H9 (cell line): ENCODE measurements around the gene IFNK. TPM values are rescaled to one million over a fixed set of nuclear protein-coding genes. Genes with fewer than 3 reads are reported as not detected.

ENCODE experiments used
- DNase-seq: peaks from one replicate; pipeline ENCODE4 v3.0.0-alpha.2; 2017
- H2AFZ ChIP-seq: one replicate; pipeline ENCODE4 v1.6.1; 2013; ENCODE audit warnings: mild to moderate bottlenecking, low read length, control low read depth, moderate library complexity
- H2AK5ac ChIP-seq: 2 replicates; pipeline ENCODE4 v1.6.1; 2013; ENCODE audit warnings: low read length, control low read depth, mixed read lengths; ENCODE audit not compliant: insufficient read length
- H2BK120ac ChIP-seq: one replicate; pipeline ENCODE4 v1.6.1; 2013; ENCODE audit warnings: low read depth, mild to moderate bottlenecking, low read length, control low read depth, inconsistent platforms; ENCODE audit not compliant: poor library complexity, severe bottlenecking
- H2BK12ac ChIP-seq: 2 replicates; pipeline ENCODE4 v1.6.1; 2013; ENCODE audit warnings: low read length, control low read depth, mixed read lengths, low read depth; ENCODE audit not compliant: insufficient read length
- H2BK15ac ChIP-seq: 2 replicates; pipeline ENCODE4 v1.6.1; 2013; ENCODE audit warnings: low read depth, low read length, control low read depth
- H2BK20ac ChIP-seq: one replicate; pipeline ENCODE4 v1.6.1; 2013; ENCODE audit warnings: low read depth, mild to moderate bottlenecking, low read length, control low read depth, inconsistent platforms; ENCODE audit not compliant: poor library complexity, severe bottlenecking
- H2BK5ac ChIP-seq: 2 replicates; pipeline ENCODE4 v1.6.1; 2013; ENCODE audit warnings: low read length, control low read depth, mixed read lengths; ENCODE audit not compliant: insufficient read length
- H3K14ac ChIP-seq: 2 replicates; pipeline ENCODE4 v1.6.1; 2013; ENCODE audit warnings: low read length, control low read depth; ENCODE audit not compliant: insufficient read depth
- H3K18ac ChIP-seq: 2 replicates; pipeline ENCODE4 v1.6.1; 2013; ENCODE audit warnings: low read depth, mild to moderate bottlenecking, mixed read lengths, low read length, control low read depth; ENCODE audit not compliant: insufficient read length
- H3K23ac ChIP-seq: 2 replicates; pipeline ENCODE4 v1.6.1; 2013; ENCODE audit warnings: low read length, control low read depth, mixed read lengths, low read depth; ENCODE audit not compliant: insufficient read length
- H3K23me2 ChIP-seq: 2 replicates; pipeline ENCODE4 v1.6.1; 2013; ENCODE audit warnings: low read depth, mild to moderate bottlenecking, mixed read lengths, low read length, control low read depth; ENCODE audit not compliant: insufficient read length, poor library complexity, severe bottlenecking
- H3K27ac ChIP-seq: 2 replicates; pipeline ENCODE4 v1.5.1; 2013; ENCODE audit warnings: low read length, control low read depth, mixed read lengths, low read depth; ENCODE audit not compliant: insufficient read length
- H3K27me3 ChIP-seq: 2 replicates; pipeline ENCODE4 v1.6.1; 2013; ENCODE audit warnings: low read length, control low read depth, inconsistent platforms; ENCODE audit not compliant: insufficient read depth
- H3K4ac ChIP-seq: 2 replicates; pipeline ENCODE4 v1.6.1; 2013; ENCODE audit warnings: low read depth, mild to moderate bottlenecking, control low read depth, inconsistent platforms, low read length, moderate library complexity
- H3K4me1 ChIP-seq: 2 replicates; pipeline ENCODE4 v1.6.1; 2013; ENCODE audit warnings: low read length, control low read depth, inconsistent platforms; ENCODE audit not compliant: insufficient read depth
- H3K4me2 ChIP-seq: 2 replicates; pipeline ENCODE4 v1.6.1; 2013; ENCODE audit warnings: low read length, control low read depth, mixed read lengths; ENCODE audit not compliant: insufficient read length, insufficient read depth
- H3K56ac ChIP-seq: 2 replicates; pipeline ENCODE4 v1.6.1; 2013; ENCODE audit warnings: low read depth, mild to moderate bottlenecking, mixed read lengths, low read length, control low read depth; ENCODE audit not compliant: insufficient read length
- H3K79me1 ChIP-seq: 2 replicates; pipeline ENCODE4 v1.6.1; 2013; ENCODE audit warnings: low read depth, mild to moderate bottlenecking, moderate library complexity, low read length, control low read depth, inconsistent platforms; ENCODE audit not compliant: insufficient read depth, poor library complexity, severe bottlenecking
- H3K79me2 ChIP-seq: 2 replicates; pipeline ENCODE4 v1.6.1; 2013; ENCODE audit warnings: low read length, control low read depth, inconsistent platforms; ENCODE audit not compliant: insufficient read depth
- H3K9ac ChIP-seq: 2 replicates; pipeline ENCODE4 v1.6.1; 2013; ENCODE audit warnings: low read length, control low read depth, mixed read lengths; ENCODE audit not compliant: insufficient read length; ENCODE audit errors: extremely low read depth
- H3K9me3 ChIP-seq: one replicate; pipeline ENCODE4 v1.6.1; 2013; ENCODE audit warnings: low read depth, low read length, inconsistent platforms; ENCODE audit not compliant: control insufficient read depth
- H3T11ph ChIP-seq: one replicate; pipeline ENCODE4 v1.6.1; 2013; ENCODE audit warnings: mild to moderate bottlenecking, low read length, control low read depth, inconsistent platforms
- H4K20me1 ChIP-seq: one replicate; pipeline ENCODE4 v1.6.1; 2013; ENCODE audit not compliant: control insufficient read depth, insufficient read length, insufficient read depth
- H4K5ac ChIP-seq: 2 replicates; pipeline ENCODE4 v1.6.1; 2013; ENCODE audit warnings: low read depth, mild to moderate bottlenecking, mixed read lengths, low read length, control low read depth; ENCODE audit not compliant: insufficient read length
- H4K8ac ChIP-seq: replicated peaks from 2 replicates; pipeline ENCODE4 v1.6.1; 2013; ENCODE audit warnings: low read length, control low read depth, mixed read lengths, low read depth; ENCODE audit not compliant: insufficient read length
- H4K91ac ChIP-seq: 2 replicates; pipeline ENCODE4 v1.6.1; 2013; ENCODE audit warnings: low read depth, mild to moderate bottlenecking, moderate library complexity, mixed read lengths, low read length, control low read depth; ENCODE audit not compliant: insufficient read length
- H3K27ac Mint-ChIP-seq, 3 experiments: 2 replicates in 2 of 3; 3 replicates in 1 of 3; pipeline ENCODE4 v1.8.0; 2020 to 2021; ENCODE audit warnings: mixed read lengths in 3 of 3, mild to moderate bottlenecking in 1 of 3, moderate library complexity in 1 of 3
- H3K27me3 Mint-ChIP-seq: 2 replicates; pipeline ENCODE4 v1.8.0; 2021; ENCODE audit warnings: low read depth, mild to moderate bottlenecking, moderate library complexity, mixed read lengths
- H3K36me3 Mint-ChIP-seq, 3 experiments: 2 replicates in 2 of 3; 3 replicates in 1 of 3; pipeline ENCODE4 v1.8.0; 2020 to 2021; ENCODE audit warnings: low read depth in 3 of 3, mixed read lengths in 3 of 3; ENCODE audit not compliant: insufficient read depth in 1 of 3
- H3K4me1 Mint-ChIP-seq, 2 experiments: 2 replicates each; pipeline ENCODE4 v1.8.0; 2020; ENCODE audit warnings: mixed read lengths in 2 of 2
- H3K4me3 Mint-ChIP-seq, 2 experiments: 2 replicates in 1 of 2; 3 replicates in 1 of 2; pipeline ENCODE4 v1.8.0; 2020 to 2021; ENCODE audit warnings: mild to moderate bottlenecking in 2 of 2, mixed read lengths in 2 of 2, moderate library complexity in 1 of 2
- H3K9me3 Mint-ChIP-seq, 2 experiments: 2 replicates in 1 of 2; 3 replicates in 1 of 2; pipeline ENCODE4 v1.8.0; 2020; ENCODE audit warnings: mild to moderate bottlenecking in 2 of 2, mixed read lengths in 2 of 2, moderate library complexity in 1 of 2
- CTCF ChIP-seq: fragments of 200-600 bp; sonication (generic); conservative IDR thresholded peaks from 3 replicates; pipeline ENCODE4 v1.8.0; 2021; ENCODE audit warnings: antibody characterized with exemption, mild to moderate bottlenecking
- WGBS: extraction: QIAGEN DNeasy Blood & Tissue Kit; methylation state at CpG from one replicate; pipeline ENCODE4 v1.1.7; 2013; ENCODE audit warnings: missing lambda C conversion rate, low lambda C conversion rate, mixed read lengths; ENCODE audit not compliant: insufficient read length; ENCODE audit errors: extremely low coverage; 5-methylcytosine and 5-hydroxymethylcytosine counted together
- total RNA-seq: library from RNA; stranded (reverse); gene quantifications from 2 replicates; pipeline ENCODE4 v1.2.1, GENCODE V29; 2021

The IFNK gene
- total RNA-seq, 1 experiment from 2014 or later: not detected

GRCh38 chr9:27474305-27474704 is 49.8 kb upstream of the IFNK start:
- H3K27ac ChIP-seq: no peak overlapping the region
- no peaks in the 10 kb centered on the region for H4K20me1 ChIP-seq
- peaks cover 16 to 17% of the 10 kb centered on the region in 2 experiments for H3K9me3 Mint-ChIP-seq
- WGBS: no CpG with 5 or more reads among the region's 1 CpG
- no peak overlapping the region for H2AFZ ChIP-seq
- H3K56ac ChIP-seq: no peak overlapping the region
- peaks cover 34 to 43% of the 10 kb centered on the region in 2 experiments for H3K4me1 Mint-ChIP-seq
- no peak overlapping the region for H3K9ac ChIP-seq
- H2AK5ac ChIP-seq: no peak overlapping the region
- no peak overlapping the region for H4K91ac ChIP-seq
- no peak overlapping the region for H3K14ac ChIP-seq
- H2BK5ac ChIP-seq: no peak overlapping the region
- no peak overlapping the region for H4K5ac ChIP-seq
- TF ChIP-seq CTCF: no peak
- H3K23me2 ChIP-seq: no peaks in the 10 kb centered on the region
- H2BK120ac ChIP-seq: no peak overlapping the region
- peaks cover 2% of the 10 kb centered on the region; the same call in 1 of the 2 replicates for H3K27me3 Mint-ChIP-seq
- H3T11ph ChIP-seq: no peak overlapping the region
- no peaks in the 10 kb centered on the region for H3K79me1 ChIP-seq
- no peak overlapping the region for H2BK15ac ChIP-seq
- DNase-seq: no peak
- no peak overlapping the region for H3K23ac ChIP-seq
- H3K4me1 ChIP-seq: peaks cover 7% of the 10 kb centered on the region
- H3K9me3 ChIP-seq: peaks cover 7% of the 10 kb centered on the region
- H3K36me3 Mint-ChIP-seq: peaks cover 13 to 20% (median 16%) of the 10 kb centered on the region in 3 experiments
- no peak overlapping the region for H3K4ac ChIP-seq
- H3K27me3 ChIP-seq: no peaks in the 10 kb centered on the region
- no peak overlapping the region for H3K18ac ChIP-seq
- no peak overlapping the region for H4K8ac ChIP-seq
- H3K4me2 ChIP-seq: no peak overlapping the region
- no peak overlapping the region for H3K4me3 Mint-ChIP-seq
- H3K27ac Mint-ChIP-seq: no peak overlapping the region
- H2BK20ac ChIP-seq: no peak overlapping the region
- H2BK12ac ChIP-seq: no peak overlapping the region
- H3K79me2 ChIP-seq: peaks cover 2% of the 10 kb centered on the region; the same call in 1 of the 2 replicates
